ENCODE measurements around the gene CFAP74.
"Not testable (repeated sequence)": the region's sequence is repeated elsewhere in the genome, so short reads cannot be mapped to it uniquely, and the experiment has no call there.

CFAP74 gene

GRCh38 chr1:1940123-1940425 lies 63.5 kb downstream of the CFAP74 start:
- ATAC-seq (replicated peaks; ENCODE audit: extremely low read depth, poor library complexity, severe bottlenecking) (no peak), DNase-seq (ENCODE audit: low spot score in 2 of 2) (no peak)
- H3K36me3 Mint-ChIP-seq (ENCODE audit: insufficient read depth): no peaks in the 10 kb centered on the region
- H3K4me1 Mint-ChIP-seq: peaks cover 6% of the 10 kb centered on the region
- no peak overlapping the region for H3K27ac Mint-ChIP-seq (ENCODE audit: low read depth)
- no peaks in the 10 kb centered on the region for H3K9me3 Mint-ChIP-seq
- H3K4me3 Mint-ChIP-seq: no peak overlapping the region
- H3K27me3 Mint-ChIP-seq: no peaks in the 10 kb centered on the region

DNA sequence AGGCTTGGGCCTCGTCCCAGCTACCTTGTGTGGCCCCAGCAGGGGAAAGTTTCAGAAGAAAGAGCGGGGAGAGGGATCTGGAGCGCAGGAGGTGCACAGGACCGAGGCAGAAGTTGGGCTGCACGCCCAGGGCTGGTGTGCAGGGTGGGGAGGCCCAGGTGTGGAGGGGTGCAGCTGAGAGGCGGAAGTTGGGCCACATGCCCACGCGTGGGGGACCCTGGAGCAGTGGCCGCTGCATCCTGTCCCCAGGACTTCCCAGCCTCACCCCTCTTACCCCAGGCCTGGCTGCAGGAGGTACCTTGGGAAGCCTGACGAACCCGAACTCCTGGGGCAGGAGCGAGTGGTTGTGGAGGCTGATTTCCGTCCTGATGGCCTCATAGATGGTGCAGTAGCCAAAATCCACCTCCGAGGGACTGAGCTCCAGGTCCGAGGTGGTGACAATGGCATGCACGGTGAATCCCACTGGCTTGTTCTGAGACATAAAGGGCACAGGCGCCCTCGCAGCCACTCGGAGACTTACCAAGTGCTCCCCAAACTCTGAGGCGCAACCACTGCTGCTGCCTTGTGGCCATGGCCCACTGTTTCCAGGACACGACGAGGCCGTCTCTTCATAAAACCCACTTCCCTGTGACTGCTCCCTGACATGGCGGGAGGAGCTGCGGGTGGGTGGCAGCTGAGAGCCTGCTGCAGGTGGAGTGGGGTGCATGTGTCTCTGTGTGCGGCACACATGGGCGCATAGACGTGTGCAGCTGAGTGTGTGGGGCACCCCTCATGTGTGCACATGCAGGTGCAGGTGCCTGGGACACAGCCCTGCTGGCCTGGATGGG lies 64.1 kb downstream of the CFAP74 start:
- DNase-seq (ENCODE audit: low spot score in 2 of 2) (no peak), ATAC-seq (replicated peaks; ENCODE audit: extremely low read depth, poor library complexity, severe bottlenecking) (no peak)
- Mint-ChIP-seq H3K27me3 (no peaks in the 10 kb centered on the region), H3K4me1 (peaks cover 6% of the 10 kb centered on the region), H3K9me3 (no peaks in the 10 kb centered on the region), H3K4me3 (no peak overlapping the region), H3K36me3 (ENCODE audit: insufficient read depth) (no peaks in the 10 kb centered on the region), H3K27ac (ENCODE audit: low read depth) (no peak overlapping the region)

DNA sequence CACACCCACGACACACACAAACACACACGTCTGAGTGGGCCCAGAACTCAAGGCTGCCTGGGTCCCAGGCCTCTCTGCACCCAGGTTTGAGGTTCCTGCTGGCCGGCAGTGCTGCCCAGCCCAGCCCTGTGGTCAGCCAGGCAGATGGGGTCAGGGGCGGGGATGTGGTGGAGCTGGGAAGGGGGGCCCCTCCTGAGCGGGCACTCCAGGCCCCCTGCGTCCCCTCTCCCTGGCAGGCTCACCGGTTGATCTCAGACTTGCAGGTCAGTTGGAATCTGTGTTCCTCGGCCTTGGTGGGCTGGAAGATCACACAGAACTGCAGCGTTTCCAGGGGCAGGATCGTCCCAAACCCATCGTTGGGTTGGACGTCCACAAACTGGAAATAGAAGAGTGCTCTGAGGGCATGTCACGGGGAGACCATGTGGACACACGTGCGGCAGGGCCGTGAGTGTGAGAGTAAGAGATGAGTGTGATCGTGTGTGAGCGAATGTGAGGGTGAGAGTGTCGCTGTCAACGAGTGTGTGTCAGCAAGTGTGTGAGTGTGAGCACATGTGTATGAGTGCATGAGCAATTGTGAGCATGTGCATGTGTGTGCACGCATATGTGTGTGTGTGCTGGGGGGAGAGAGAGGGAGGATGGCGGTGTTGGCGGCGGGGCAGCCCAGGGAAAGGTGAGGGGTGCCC lies 64.8 kb downstream of the CFAP74 start:
- no peak overlapping the region for H3K27ac Mint-ChIP-seq (ENCODE audit: low read depth)
- no peak for ATAC-seq (replicated peaks; ENCODE audit: extremely low read depth, poor library complexity, severe bottlenecking)

GRCh38 chr1:1938276-1938573 lies 65.4 kb downstream of the CFAP74 start:
- H3K36me3 Mint-ChIP-seq (ENCODE audit: insufficient read depth): no peaks in the 10 kb centered on the region
- H3K4me3 Mint-ChIP-seq: no peak overlapping the region
- no peaks in the 10 kb centered on the region for H3K27me3 Mint-ChIP-seq
- ATAC-seq (replicated peaks; ENCODE audit: extremely low read depth, poor library complexity, severe bottlenecking) (no peak), DNase-seq (ENCODE audit: low spot score in 2 of 2) (no peak)
- no peaks in the 10 kb centered on the region for H3K4me1 Mint-ChIP-seq
- H3K27ac Mint-ChIP-seq (ENCODE audit: low read depth): no peak overlapping the region
- H3K9me3 Mint-ChIP-seq: no peaks in the 10 kb centered on the region

More for the DNA sequence above, 64.8 kb downstream of the CFAP74 start:
- Mint-ChIP-seq H3K4me3 (no peak overlapping the region), H3K9me3 (no peaks in the 10 kb centered on the region), H3K4me1 (peaks cover 1% of the 10 kb centered on the region), H3K27me3 (no peaks in the 10 kb centered on the region), H3K36me3 (ENCODE audit: insufficient read depth) (no peaks in the 10 kb centered on the region)
- DNase-seq (ENCODE audit: low spot score in 2 of 2): no peak

DNA sequence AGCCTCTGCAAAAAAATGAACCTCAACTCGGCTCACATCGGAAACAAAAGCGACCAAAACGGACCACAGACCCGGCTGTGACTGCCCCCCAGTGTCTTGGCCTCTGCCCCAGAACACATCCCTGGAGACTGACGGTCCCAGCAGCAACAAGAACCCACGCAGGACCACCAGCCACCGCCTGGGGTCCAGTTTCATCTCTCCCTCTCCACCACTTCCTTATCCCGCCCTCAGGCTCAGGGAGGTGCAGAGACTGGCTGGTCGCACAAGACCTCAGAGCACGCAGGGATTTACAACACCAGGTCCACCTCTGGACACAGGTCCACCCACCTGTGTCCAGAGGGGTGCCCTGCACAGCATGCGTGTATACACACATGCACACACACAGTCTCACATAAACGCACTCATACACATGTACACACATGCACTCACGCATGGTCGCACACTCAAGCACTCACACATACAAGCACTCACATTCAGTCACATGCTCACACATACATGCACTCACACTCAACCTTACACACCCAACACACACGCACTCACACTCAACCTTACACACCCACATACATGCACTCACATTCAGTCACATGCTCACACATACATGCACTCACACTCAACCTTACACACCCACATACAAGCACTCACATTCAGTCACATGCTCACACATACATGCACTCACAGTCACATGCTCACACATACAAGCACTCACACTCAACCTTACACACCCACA lies 65.9 kb downstream of the CFAP74 start:
- Mint-ChIP-seq H3K27ac (ENCODE audit: low read depth) (no peak overlapping the region), H3K27me3 (no peaks in the 10 kb centered on the region), H3K9me3 (no peaks in the 10 kb centered on the region), H3K4me1 (no peaks in the 10 kb centered on the region), H3K36me3 (ENCODE audit: insufficient read depth) (no peaks in the 10 kb centered on the region), H3K4me3 (no peak overlapping the region)
- DNase-seq (ENCODE audit: low spot score in 2 of 2): no peak
- no peak for ATAC-seq (replicated peaks; ENCODE audit: extremely low read depth, poor library complexity, severe bottlenecking)

- no peaks in the 10 kb centered on the region for H3K4me1 Mint-ChIP-seq
Observed at GRCh38 chr1:1937061-1937460, 66.5 kb downstream of the CFAP74 start.

DNA sequence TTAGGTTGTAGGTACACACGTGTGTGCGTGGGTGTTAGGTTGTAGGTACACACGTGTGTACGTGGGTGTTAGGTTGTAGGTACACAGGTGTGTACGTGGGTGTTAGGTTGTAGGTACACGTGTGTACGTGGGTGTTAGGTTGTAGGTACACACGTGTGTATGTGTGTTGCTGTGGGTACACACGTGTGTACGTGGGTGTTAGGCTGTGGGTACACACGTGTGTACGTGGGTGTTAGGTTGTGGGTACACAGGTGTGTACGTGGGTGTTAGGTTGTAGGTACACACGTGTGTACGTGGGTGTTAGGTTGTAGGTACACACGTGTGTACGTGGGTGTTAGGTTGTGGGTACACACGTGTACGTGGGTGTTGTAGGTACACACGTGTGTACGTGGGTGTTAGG lies 68.7 kb downstream of the CFAP74 start:
- ATAC-seq (replicated peaks; ENCODE audit: extremely low read depth, poor library complexity, severe bottlenecking); DNase-seq (ENCODE audit: low spot score in 2 of 2): not testable (repeated sequence)

More at GRCh38 chr1:1937061-1937460, 66.5 kb downstream of the CFAP74 start:
- no peak for DNase-seq (ENCODE audit: low spot score in 2 of 2)
- Mint-ChIP-seq H3K27ac (ENCODE audit: low read depth) (no peak overlapping the region), H3K4me3 (no peak overlapping the region), H3K27me3 (no peaks in the 10 kb centered on the region), H3K9me3 (no peaks in the 10 kb centered on the region), H3K36me3 (ENCODE audit: insufficient read depth) (no peaks in the 10 kb centered on the region)
- ATAC-seq (replicated peaks; ENCODE audit: extremely low read depth, poor library complexity, severe bottlenecking): no peak

DNA sequence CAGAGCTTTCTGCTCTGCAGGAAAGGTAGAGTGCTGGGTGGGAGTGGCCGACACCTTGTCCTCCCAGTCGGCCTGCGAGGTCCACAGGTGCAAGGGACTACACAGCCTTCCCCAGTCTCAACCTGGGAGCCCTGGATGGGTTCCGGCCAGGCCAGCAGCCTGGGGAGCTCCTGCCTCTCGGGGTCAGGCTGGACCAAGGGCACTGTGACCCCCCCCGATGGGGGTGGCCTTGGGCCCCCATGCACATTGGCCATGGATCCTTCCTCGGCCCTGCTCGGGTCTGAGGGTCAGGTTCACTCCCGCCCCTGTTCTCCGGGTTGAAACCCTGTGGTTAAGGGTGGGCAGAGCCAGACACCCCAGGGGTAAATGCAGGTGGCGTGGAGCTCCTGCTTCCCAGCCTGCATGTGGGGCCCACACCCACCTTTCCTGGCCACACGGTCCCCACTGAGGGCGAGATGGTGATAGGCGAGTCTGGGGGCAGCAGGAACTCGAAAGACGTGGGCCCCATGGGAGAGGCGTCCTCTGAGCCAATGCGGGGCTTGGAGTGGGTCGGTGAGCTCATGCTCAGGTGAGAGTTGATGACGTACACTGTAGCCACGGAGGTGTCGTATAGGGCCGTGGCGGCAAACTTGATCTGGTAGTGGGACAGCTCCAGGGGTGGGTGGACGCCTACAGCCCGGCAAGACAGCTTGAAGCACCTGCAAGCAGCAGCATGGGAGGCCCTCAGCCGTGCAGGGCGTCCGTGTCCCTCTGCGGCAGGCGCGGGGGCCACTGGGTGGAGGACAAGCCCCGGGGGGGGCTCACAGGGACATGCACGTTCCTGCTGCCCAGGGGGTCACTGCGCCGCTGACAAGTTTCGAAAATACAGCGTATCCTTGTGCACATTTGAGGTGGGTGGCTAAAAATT lies 73.7 kb downstream of the CFAP74 start:
- DNase-seq (ENCODE audit: low spot score in 2 of 2): no peak
- Mint-ChIP-seq H3K4me1 (no peaks in the 10 kb centered on the region), H3K27me3 (no peaks in the 10 kb centered on the region), H3K4me3 (no peak overlapping the region), H3K36me3 (ENCODE audit: insufficient read depth) (no peaks in the 10 kb centered on the region), H3K9me3 (no peaks in the 10 kb centered on the region), H3K27ac (ENCODE audit: low read depth) (no peak overlapping the region)
- no peak for ATAC-seq (replicated peaks; ENCODE audit: extremely low read depth, poor library complexity, severe bottlenecking)

More for the DNA sequence above, 68.7 kb downstream of the CFAP74 start:
- H3K36me3 Mint-ChIP-seq (ENCODE audit: insufficient read depth); H3K9me3 Mint-ChIP-seq; H3K27ac Mint-ChIP-seq (ENCODE audit: low read depth); H3K4me1 Mint-ChIP-seq; H3K27me3 Mint-ChIP-seq; H3K4me3 Mint-ChIP-seq: not testable (repeated sequence)

- Mint-ChIP-seq H3K4me3 (no peak overlapping the region), H3K27ac (ENCODE audit: low read depth) (no peak overlapping the region), H3K36me3 (ENCODE audit: insufficient read depth) (no peaks in the 10 kb centered on the region), H3K4me1 (no peaks in the 10 kb centered on the region), H3K27me3 (no peaks in the 10 kb centered on the region), H3K9me3 (no peaks in the 10 kb centered on the region)
- ATAC-seq (replicated peaks; ENCODE audit: extremely low read depth, poor library complexity, severe bottlenecking): no peak
- DNase-seq (ENCODE audit: low spot score in 2 of 2): no peak
Observed at GRCh38 chr1:1929102-1929638, 74.4 kb downstream of the CFAP74 start.

DNA sequence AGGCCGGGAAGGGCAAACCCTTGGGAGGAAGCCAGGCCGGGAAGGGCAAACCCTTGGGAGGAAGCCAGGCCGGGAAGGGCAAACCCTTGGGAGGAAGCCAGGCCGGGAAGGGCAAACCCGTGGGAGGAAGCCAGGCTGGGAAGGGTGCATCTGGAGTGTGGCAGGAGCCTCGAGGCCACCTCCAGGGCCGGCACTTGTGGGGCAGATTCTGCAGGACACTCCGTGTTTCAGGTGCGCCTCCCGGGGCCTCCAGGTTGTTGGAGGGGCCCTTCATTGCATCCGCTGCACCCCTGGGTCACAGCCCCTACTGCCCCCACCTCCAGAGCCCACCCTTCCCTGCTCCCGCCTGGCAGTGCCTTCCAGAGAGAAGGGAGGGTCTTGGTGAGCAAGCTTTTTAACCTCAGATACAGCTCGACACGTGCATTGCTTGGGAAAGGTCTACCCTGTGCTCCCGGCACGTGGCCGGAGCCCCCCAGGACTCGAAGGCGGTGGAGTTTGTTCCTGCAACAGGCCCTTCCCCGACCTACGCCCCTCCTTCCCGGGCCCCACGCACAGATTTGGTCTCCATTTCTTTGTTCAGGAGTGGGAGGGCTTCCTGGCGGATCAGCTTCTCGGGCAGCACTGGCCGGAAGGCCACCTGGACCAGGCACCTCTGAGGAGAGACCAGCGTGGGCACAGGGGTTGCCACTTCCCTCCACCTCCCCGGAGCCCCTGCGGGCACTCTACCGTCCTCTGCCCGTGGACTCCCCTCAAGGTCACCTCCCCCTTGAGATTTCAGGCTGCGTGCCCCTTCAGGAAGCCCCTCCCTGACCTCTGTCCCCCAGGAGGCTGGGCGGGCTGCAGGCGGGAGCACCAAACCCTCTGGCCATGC lies 75.1 kb downstream of the CFAP74 start:
- H3K4me1 Mint-ChIP-seq: no peaks in the 10 kb centered on the region
- H3K9me3 Mint-ChIP-seq: no peaks in the 10 kb centered on the region
- ATAC-seq (replicated peaks; ENCODE audit: extremely low read depth, poor library complexity, severe bottlenecking) (no peak), DNase-seq (ENCODE audit: low spot score in 2 of 2) (no peak)
- no peak overlapping the region for H3K27ac Mint-ChIP-seq (ENCODE audit: low read depth)
- no peaks in the 10 kb centered on the region for H3K27me3 Mint-ChIP-seq
- no peak overlapping the region for H3K4me3 Mint-ChIP-seq
- no peaks in the 10 kb centered on the region for H3K36me3 Mint-ChIP-seq (ENCODE audit: insufficient read depth)

DNA sequence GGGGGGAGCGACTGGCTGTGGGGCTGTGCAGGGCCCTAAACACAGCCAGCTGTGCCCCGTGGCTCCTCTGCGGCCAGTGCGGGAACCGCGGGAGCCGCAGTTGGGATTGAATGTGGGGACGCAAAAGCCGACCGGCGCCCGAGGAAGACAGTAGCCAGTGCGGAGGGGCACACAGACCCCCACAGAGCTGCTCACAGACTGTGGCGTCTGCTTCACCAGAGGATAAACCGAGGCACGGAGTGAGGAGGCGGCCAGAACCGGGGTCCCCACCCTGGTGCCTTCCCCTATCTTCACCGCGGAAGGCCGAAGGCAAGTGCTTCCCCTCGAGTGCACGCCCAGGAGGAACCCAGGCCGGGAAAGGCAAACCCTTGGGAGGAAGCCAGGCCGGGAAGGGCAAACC lies 75.8 kb downstream of the CFAP74 start:
- ATAC-seq (replicated peaks; ENCODE audit: extremely low read depth, poor library complexity, severe bottlenecking): no peak
- no peak overlapping the region for H3K27ac Mint-ChIP-seq (ENCODE audit: low read depth)
- DNase-seq (ENCODE audit: low spot score in 2 of 2): no peak
- no peaks in the 10 kb centered on the region for H3K27me3 Mint-ChIP-seq
- no peaks in the 10 kb centered on the region for H3K9me3 Mint-ChIP-seq
- no peaks in the 10 kb centered on the region for H3K4me1 Mint-ChIP-seq
- no peaks in the 10 kb centered on the region for H3K36me3 Mint-ChIP-seq (ENCODE audit: insufficient read depth)
- H3K4me3 Mint-ChIP-seq: no peak overlapping the region

All from central memory CD8-positive, alpha-beta T cell (primary cell).